ENCODE results near the gene ANKRD27. TPM values are rescaled to one million over a fixed set of nuclear protein-coding genes. Genes with fewer than 3 reads are reported as not detected.

ANKRD27 gene
- total RNA-seq, 2 experiments from 2014 or later: 40.3 to 41.7 TPM

- CTCF ChIA-PET: no interaction called here
- no peak overlapping the region for H3K27ac Mint-ChIP-seq
- no peaks in the 10 kb centered on the region for H3K27me3 Mint-ChIP-seq
- DNase-seq (no peak), ATAC-seq (no peak)
- H3K4me3 Mint-ChIP-seq: no peak overlapping the region
- no peaks in the 10 kb centered on the region for H3K9me3 Mint-ChIP-seq (ENCODE audit: low read depth)
- H3K36me3 Mint-ChIP-seq: peaks cover 3% of the 10 kb centered on the region
- no peaks in the 10 kb centered on the region for H3K4me1 Mint-ChIP-seq
Observed at GRCh38 chr19:32631381-32631780, 43.6 kb downstream of the ANKRD27 start.

- H3K4me3 Mint-ChIP-seq: no peak overlapping the region
- H3K4me1 Mint-ChIP-seq: no peaks in the 10 kb centered on the region
- no peaks in the 10 kb centered on the region for H3K27me3 Mint-ChIP-seq
- DNase-seq: no peak
- peaks cover 3% of the 10 kb centered on the region for H3K36me3 Mint-ChIP-seq
- H3K27ac Mint-ChIP-seq: no peak overlapping the region
- no peaks in the 10 kb centered on the region for H3K9me3 Mint-ChIP-seq (ENCODE audit: low read depth)
- CTCF ChIA-PET: no interaction called here
- no peak for ATAC-seq
Observed at GRCh38 chr19:32630338-32630737, 44.6 kb downstream of the ANKRD27 start.

GRCh38 chr19:32627714-32628270 lies 47.2 kb downstream of the ANKRD27 start:
- no peak overlapping the region for H3K4me3 Mint-ChIP-seq
- no peaks in the 10 kb centered on the region for H3K9me3 Mint-ChIP-seq (ENCODE audit: low read depth)
- no peaks in the 10 kb centered on the region for H3K4me1 Mint-ChIP-seq
- H3K27me3 Mint-ChIP-seq: no peaks in the 10 kb centered on the region
- CTCF ChIA-PET: no interaction called here
- no peak for DNase-seq
- no peak overlapping the region for H3K27ac Mint-ChIP-seq
- H3K36me3 Mint-ChIP-seq: peaks cover 10% of the 10 kb centered on the region
- no peak for ATAC-seq

GRCh38 chr19:32626969-32627368 lies 48.0 kb downstream of the ANKRD27 start:
- no peak for DNase-seq
- ATAC-seq: no peak
- Mint-ChIP-seq H3K36me3 (peaks cover 16% of the 10 kb centered on the region), H3K9me3 (ENCODE audit: low read depth) (no peaks in the 10 kb centered on the region), H3K27me3 (no peaks in the 10 kb centered on the region), H3K27ac (no peak overlapping the region), H3K4me3 (no peak overlapping the region), H3K4me1 (no peaks in the 10 kb centered on the region)
- CTCF ChIA-PET: no interaction called here

GRCh38 chr19:32624410-32624809 lies 50.6 kb downstream of the ANKRD27 start:
- CTCF ChIA-PET: interaction anchor here (0.6 kb wide), 1 partner anchor 77 kb away, joined by 4 read pairs; no protein-coding TSS in a partner anchor
- no peaks in the 10 kb centered on the region for H3K4me1 Mint-ChIP-seq
- DNase-seq (no peak), ATAC-seq (no peak)
- peaks cover 20% of the 10 kb centered on the region for H3K36me3 Mint-ChIP-seq
- no peak overlapping the region for H3K4me3 Mint-ChIP-seq
- no peak overlapping the region for H3K27ac Mint-ChIP-seq
- no peaks in the 10 kb centered on the region for H3K9me3 Mint-ChIP-seq (ENCODE audit: low read depth)
- no peaks in the 10 kb centered on the region for H3K27me3 Mint-ChIP-seq

DNA sequence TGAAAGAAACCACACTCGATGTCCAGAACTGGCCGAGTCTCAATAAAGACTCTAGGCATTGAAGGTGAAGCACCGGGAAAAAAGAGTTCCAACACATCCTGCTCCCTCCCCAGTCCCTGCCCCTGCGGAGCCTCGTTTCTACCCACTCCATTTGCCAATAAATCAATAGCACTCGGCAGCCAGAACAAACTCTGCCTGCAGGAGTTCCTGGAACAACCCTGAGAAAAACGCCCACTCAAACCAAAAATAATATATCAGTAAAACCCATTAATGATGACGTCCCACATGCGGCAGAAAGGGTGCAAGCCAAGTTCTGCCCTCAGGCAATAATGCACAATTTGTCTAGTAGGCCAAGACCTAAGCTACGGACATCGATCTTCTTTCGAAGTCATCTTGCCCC lies 53.0 kb downstream of the ANKRD27 start:
- no peaks in the 10 kb centered on the region for H3K4me1 Mint-ChIP-seq
- no peaks in the 10 kb centered on the region for H3K27me3 Mint-ChIP-seq
- no peak overlapping the region for H3K27ac Mint-ChIP-seq
- DNase-seq: no peak
- H3K9me3 Mint-ChIP-seq (ENCODE audit: low read depth): no peaks in the 10 kb centered on the region
- H3K36me3 Mint-ChIP-seq: peaks cover 21% of the 10 kb centered on the region
- no peak for ATAC-seq
- CTCF ChIA-PET: no interaction called here
- H3K4me3 Mint-ChIP-seq: no peak overlapping the region

GRCh38 chr19:32619051-32619685 lies 55.8 kb downstream of the ANKRD27 start:
- no peaks in the 10 kb centered on the region for H3K9me3 Mint-ChIP-seq (ENCODE audit: low read depth)
- ATAC-seq: no peak
- no peaks in the 10 kb centered on the region for H3K4me1 Mint-ChIP-seq
- H3K36me3 Mint-ChIP-seq: peaks cover 34% of the 10 kb centered on the region
- DNase-seq: no peak
- no peak overlapping the region for H3K27ac Mint-ChIP-seq
- no peak overlapping the region for H3K4me3 Mint-ChIP-seq
- H3K27me3 Mint-ChIP-seq: no peaks in the 10 kb centered on the region
- CTCF ChIA-PET: no interaction called here

- no peak for ATAC-seq
- H3K9me3 Mint-ChIP-seq (ENCODE audit: low read depth): no peaks in the 10 kb centered on the region
- H3K4me1 Mint-ChIP-seq: no peaks in the 10 kb centered on the region
- H3K27ac Mint-ChIP-seq: no peak overlapping the region
- H3K36me3 Mint-ChIP-seq: peaks cover 38% of the 10 kb centered on the region
- no peak for DNase-seq
- H3K4me3 Mint-ChIP-seq: no peak overlapping the region
- H3K27me3 Mint-ChIP-seq: no peaks in the 10 kb centered on the region
- CTCF ChIA-PET: no interaction called here
Observed at GRCh38 chr19:32615569-32615968, 59.4 kb downstream of the ANKRD27 start.

DNA sequence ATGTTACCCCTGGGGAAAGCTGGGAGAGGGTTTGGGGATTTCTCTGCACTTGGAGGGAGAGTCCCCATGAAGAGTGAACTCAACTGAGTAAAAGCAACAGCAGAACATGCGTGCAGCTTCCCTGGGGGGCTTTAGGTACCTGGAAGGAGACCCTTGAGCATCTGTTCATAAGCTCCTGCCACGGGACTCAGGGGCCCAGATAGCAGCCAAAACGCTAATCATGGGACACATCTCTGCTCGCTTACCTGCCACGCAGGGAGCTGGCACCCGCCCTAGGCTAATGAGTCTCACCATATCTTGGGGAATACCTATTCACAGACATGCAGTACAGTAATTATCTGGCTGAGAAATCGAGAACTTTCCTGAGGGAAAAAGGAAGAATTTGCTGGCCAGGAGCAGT lies 60.1 kb downstream of the ANKRD27 start:
- Mint-ChIP-seq H3K27me3 (no peaks in the 10 kb centered on the region), H3K9me3 (ENCODE audit: low read depth) (no peaks in the 10 kb centered on the region), H3K4me1 (no peaks in the 10 kb centered on the region), H3K4me3 (no peak overlapping the region), H3K27ac (no peak overlapping the region), H3K36me3 (peaks cover 38% of the 10 kb centered on the region)
- ATAC-seq (no peak), DNase-seq (no peak)
- CTCF ChIA-PET: no interaction called here

GRCh38 chr19:32613008-32613407 lies 62.0 kb downstream of the ANKRD27 start:
- CTCF ChIA-PET: no interaction called here
- no peak overlapping the region for H3K27ac Mint-ChIP-seq
- DNase-seq (no peak), ATAC-seq (no peak)
- no peaks in the 10 kb centered on the region for H3K27me3 Mint-ChIP-seq
- H3K36me3 Mint-ChIP-seq: peaks cover 39% of the 10 kb centered on the region
- no peaks in the 10 kb centered on the region for H3K9me3 Mint-ChIP-seq (ENCODE audit: low read depth)
- no peaks in the 10 kb centered on the region for H3K4me1 Mint-ChIP-seq
- no peak overlapping the region for H3K4me3 Mint-ChIP-seq

DNA sequence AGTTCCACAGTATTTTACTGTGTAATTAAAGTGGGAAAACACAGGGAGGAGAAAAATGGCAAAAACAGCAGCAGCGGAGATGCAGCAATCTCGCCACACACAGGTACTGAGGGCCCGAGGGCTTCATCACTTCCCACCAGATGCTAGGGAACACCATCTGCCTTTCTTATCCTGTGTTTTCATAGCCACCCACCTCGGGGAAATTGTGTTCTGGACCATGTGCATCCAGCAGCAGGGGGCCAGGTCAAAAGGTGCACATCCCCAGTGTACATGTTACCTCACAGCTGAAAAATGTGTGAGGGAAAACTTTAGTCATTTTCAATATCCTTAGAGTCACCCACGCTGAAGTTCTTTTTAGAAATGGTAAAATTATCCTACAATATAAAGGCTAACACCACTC lies 63.8 kb downstream of the ANKRD27 start:
- CTCF ChIA-PET: no interaction called here

DNA sequence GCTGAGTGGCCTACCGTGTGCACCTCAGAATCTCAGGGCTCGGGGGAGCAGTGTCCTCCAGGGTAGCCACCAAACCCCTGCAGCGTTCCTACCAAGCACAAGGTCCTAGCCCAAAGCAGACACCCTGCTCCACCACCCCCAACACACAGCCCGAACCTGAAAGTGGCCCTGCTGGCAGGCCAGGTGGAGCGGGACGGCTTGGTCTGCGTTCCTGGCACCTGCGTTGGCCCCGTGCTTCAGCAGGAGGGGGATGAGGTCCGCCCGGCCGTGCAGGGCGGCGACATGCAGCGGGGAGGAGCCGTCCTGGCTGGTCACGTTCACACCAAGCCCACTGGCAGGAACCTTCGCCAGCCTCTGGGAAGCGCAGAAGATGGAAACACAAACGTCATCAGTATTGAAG lies 67.5 kb downstream of the ANKRD27 start:
- H3K27ac Mint-ChIP-seq: no peak overlapping the region
- peaks cover 21% of the 10 kb centered on the region for H3K36me3 Mint-ChIP-seq
- H3K9me3 Mint-ChIP-seq (ENCODE audit: low read depth): no peaks in the 10 kb centered on the region
- no peaks in the 10 kb centered on the region for H3K4me1 Mint-ChIP-seq
- CTCF ChIA-PET: no interaction called here
- ATAC-seq: no peak
- DNase-seq: no peak
- no peaks in the 10 kb centered on the region for H3K27me3 Mint-ChIP-seq
- no peak overlapping the region for H3K4me3 Mint-ChIP-seq

More for the DNA sequence above, 63.8 kb downstream of the ANKRD27 start:
- no peak overlapping the region for H3K4me3 Mint-ChIP-seq
- ATAC-seq (no peak), DNase-seq (no peak)
- H3K4me1 Mint-ChIP-seq: no peaks in the 10 kb centered on the region
- no peaks in the 10 kb centered on the region for H3K27me3 Mint-ChIP-seq
- H3K9me3 Mint-ChIP-seq (ENCODE audit: low read depth): no peaks in the 10 kb centered on the region
- no peak overlapping the region for H3K27ac Mint-ChIP-seq
- H3K36me3 Mint-ChIP-seq: peaks cover 38% of the 10 kb centered on the region

DNA sequence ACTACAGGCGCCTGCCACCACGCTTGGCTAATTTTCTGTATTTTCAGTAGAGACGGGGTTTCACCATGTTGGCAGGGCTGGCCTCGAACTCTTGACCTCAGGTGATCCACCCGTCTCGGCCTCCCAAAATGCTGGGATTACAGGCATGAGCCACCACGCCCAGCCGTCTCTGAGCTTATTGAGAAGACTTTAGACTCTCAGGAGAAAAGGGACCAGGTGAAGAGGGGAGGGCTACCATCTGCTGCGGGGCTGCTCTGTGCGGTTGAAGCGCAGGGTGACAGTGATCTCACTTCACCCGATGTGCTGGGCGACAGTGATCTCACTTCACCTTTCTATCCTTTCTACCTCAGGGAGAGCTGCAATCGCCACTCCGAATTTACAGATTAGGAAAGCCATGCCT lies 68.7 kb downstream of the ANKRD27 start:
- CTCF ChIA-PET: no interaction called here
- no peaks in the 10 kb centered on the region for H3K9me3 Mint-ChIP-seq (ENCODE audit: low read depth)
- DNase-seq (no peak), ATAC-seq (no peak)
- H3K27me3 Mint-ChIP-seq: no peaks in the 10 kb centered on the region
- no peaks in the 10 kb centered on the region for H3K4me1 Mint-ChIP-seq
- no peak overlapping the region for H3K27ac Mint-ChIP-seq
- H3K36me3 Mint-ChIP-seq: peaks cover 19% of the 10 kb centered on the region
- no peak overlapping the region for H3K4me3 Mint-ChIP-seq

DNA sequence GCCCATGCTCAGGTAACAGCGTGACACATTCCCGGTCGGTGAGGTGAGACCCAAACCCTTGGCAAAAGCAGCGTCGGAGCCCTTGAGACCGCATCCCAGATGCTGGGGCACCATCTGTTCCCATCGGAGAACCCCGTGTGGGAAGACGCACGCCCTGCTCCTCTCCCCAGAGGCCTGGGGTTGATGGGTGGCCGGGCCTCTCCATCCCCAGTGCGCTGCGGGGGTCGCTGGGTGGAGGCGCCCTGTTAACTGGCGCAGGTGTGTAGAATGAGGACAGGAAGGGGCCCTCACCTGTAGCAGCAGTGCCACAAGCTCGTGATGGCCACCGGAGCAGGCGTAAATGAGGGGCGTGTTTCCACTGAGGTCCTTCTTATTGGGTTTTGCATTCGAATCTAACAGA lies 69.4 kb downstream of the ANKRD27 start:
- Mint-ChIP-seq H3K36me3 (peaks cover 18% of the 10 kb centered on the region), H3K9me3 (ENCODE audit: low read depth) (no peaks in the 10 kb centered on the region), H3K4me1 (no peaks in the 10 kb centered on the region), H3K27me3 (no peaks in the 10 kb centered on the region), H3K4me3 (no peak overlapping the region), H3K27ac (no peak overlapping the region)
- CTCF ChIA-PET: no interaction called here
- DNase-seq: no peak
- ATAC-seq: no peak

GRCh38 chr19:32603961-32604360 lies 71.0 kb downstream of the ANKRD27 start:
- H3K36me3 Mint-ChIP-seq: peaks cover 19% of the 10 kb centered on the region
- H3K27ac Mint-ChIP-seq: no peak overlapping the region
- H3K4me3 Mint-ChIP-seq: no peak overlapping the region
- H3K9me3 Mint-ChIP-seq (ENCODE audit: low read depth): no peaks in the 10 kb centered on the region
- CTCF ChIA-PET: no interaction called here
- ATAC-seq: no peak
- no peak for DNase-seq
- peaks cover 7% of the 10 kb centered on the region for H3K4me1 Mint-ChIP-seq
- no peaks in the 10 kb centered on the region for H3K27me3 Mint-ChIP-seq

Data from activated CD8-positive, alpha-beta memory T cell treated with anti-CD3 and anti-CD28 coated beads, Interleukin-2, amount 10 ng/mL, durations not matched to agents 7 days and 5 days (primary cell).